Chondrocyte (in vitro differentiated cells): Measurements from ENCODE around the gene SLC7A6. TPM values are rescaled to one million over a fixed set of nuclear protein-coding genes. Genes with fewer than 3 reads are reported as not detected.
"Not testable (repeated sequence)": the region's sequence is repeated elsewhere in the genome, so short reads cannot be mapped to it uniquely, and the experiment has no call there.

Source experiments
- DNase-seq: peaks from one replicate; pipeline ENCODE4 v3.0.0; 2021; ENCODE audit warnings: mixed read lengths, low spot score
- H3K27ac Mint-ChIP-seq: one replicate; pipeline ENCODE4 v1.8.0; 2021; ENCODE audit warnings: mild to moderate bottlenecking, moderate library complexity, mixed read lengths; ENCODE audit not compliant: unreplicated experiment
- H3K27me3 Mint-ChIP-seq: 2 replicates; pipeline ENCODE4 v1.8.0; 2021; ENCODE audit warnings: low read depth, mixed read lengths
- H3K36me3 Mint-ChIP-seq: 2 replicates; pipeline ENCODE4 v1.8.0; 2021; ENCODE audit warnings: low read depth, mixed read lengths
- H3K4me1 Mint-ChIP-seq: 2 replicates; pipeline ENCODE4 v1.8.0; 2021; ENCODE audit warnings: low read depth, mild to moderate bottlenecking, mixed read lengths
- H3K4me3 Mint-ChIP-seq: one replicate; pipeline ENCODE4 v1.8.0; 2021; ENCODE audit warnings: mild to moderate bottlenecking, moderate library complexity, mixed read lengths; ENCODE audit not compliant: unreplicated experiment
- H3K9me3 Mint-ChIP-seq: 2 replicates; pipeline ENCODE4 v1.8.0; 2021; ENCODE audit warnings: low read depth, mixed read lengths
- CTCF ChIP-seq: fragments of 200-600 bp; sonication (generic); IDR thresholded peaks from 2 replicates; pipeline ENCODE4 v1.5.0; 2021; ENCODE audit warnings: antibody characterized with exemption, mild to moderate bottlenecking, moderate library complexity
- total RNA-seq: library from RNA; stranded (reverse); gene quantifications from 3 replicates; pipeline ENCODE4 v1.2.1, GENCODE V29; 2021

SLC7A6 gene
- total RNA-seq, 1 donor from 2014 or later, result 55.9 TPM

- no peak for DNase-seq
- Mint-ChIP-seq H3K4me1 (peaks cover 40% of the 10 kb centered on the region), H3K27me3 (no peaks in the 10 kb centered on the region), H3K27ac (no peak overlapping the region), H3K9me3 (no peaks in the 10 kb centered on the region), H3K4me3 (no peak overlapping the region), H3K36me3 (peaks cover 19% of the 10 kb centered on the region)
- no peak for TF ChIP-seq CTCF
Observed at GRCh38 chr16:68285683-68286082, 21.4 kb downstream of the SLC7A6 start.

GRCh38 chr16:68286153-68287074, 22.1 kb downstream of the SLC7A6 start:
- no peak for DNase-seq
- no peak for TF ChIP-seq CTCF
- peak overlapping the region; percentile 14 for H3K27ac Mint-ChIP-seq
- peaks cover 24% of the 10 kb centered on the region for H3K36me3 Mint-ChIP-seq
- H3K4me1 Mint-ChIP-seq, result peaks cover 40% of the 10 kb centered on the region
- no peaks in the 10 kb centered on the region for H3K9me3 Mint-ChIP-seq
- H3K4me3 Mint-ChIP-seq, result no peak overlapping the region
- H3K27me3 Mint-ChIP-seq, result no peaks in the 10 kb centered on the region

- H3K4me1 Mint-ChIP-seq, result peaks cover 40% of the 10 kb centered on the region
- H3K27me3 Mint-ChIP-seq, result no peaks in the 10 kb centered on the region
- DNase-seq, result no peak
- H3K9me3 Mint-ChIP-seq, result no peaks in the 10 kb centered on the region
- H3K36me3 Mint-ChIP-seq, result peaks cover 23% of the 10 kb centered on the region
- H3K4me3 Mint-ChIP-seq, result no peak overlapping the region
- H3K27ac Mint-ChIP-seq, result peak overlapping the region; percentile 72
- no peak for TF ChIP-seq CTCF
Observed at GRCh38 chr16:68287276-68288251, 23.2 kb downstream of the SLC7A6 start.

GRCh38 chr16:68288252-68288650, 23.9 kb downstream of the SLC7A6 start:
- Mint-ChIP-seq H3K27me3 (no peaks in the 10 kb centered on the region), H3K27ac (peak overlapping the region; percentile 72), H3K36me3 (peaks cover 26% of the 10 kb centered on the region), H3K4me3 (no peak overlapping the region), H3K4me1 (peaks cover 40% of the 10 kb centered on the region), H3K9me3 (no peaks in the 10 kb centered on the region)
- DNase-seq, result no peak
- TF ChIP-seq CTCF, result no peak

GRCh38 chr16:68288796-68289195, 24.5 kb downstream of the SLC7A6 start:
- H3K27me3 Mint-ChIP-seq, H3K4me3 Mint-ChIP-seq, H3K27ac Mint-ChIP-seq, DNase-seq, H3K9me3 Mint-ChIP-seq: not testable (repeated sequence)
- Mint-ChIP-seq H3K36me3 (peaks cover 27% of the 10 kb centered on the region), H3K4me1 (peaks cover 40% of the 10 kb centered on the region)
